ENCODE measurements around the gene ZBTB16. TPM values are rescaled to one million over a fixed set of nuclear protein-coding genes. Genes with fewer than 3 reads are reported as not detected.

Gene ZBTB16
- total RNA-seq, 2 experiments from 2014 or later = 19.1 to 20.6 TPM

- ChIA-PET CTCF (no interaction called here), POLR2A (interaction anchor here (0.8 to 5.7 kb wide), 8 partner anchors 9 to 122 kb away, joined by 3 to 67 read pairs (median 20); no protein-coding TSS in a partner anchor)
- TF ChIP-seq, protein P1, sequence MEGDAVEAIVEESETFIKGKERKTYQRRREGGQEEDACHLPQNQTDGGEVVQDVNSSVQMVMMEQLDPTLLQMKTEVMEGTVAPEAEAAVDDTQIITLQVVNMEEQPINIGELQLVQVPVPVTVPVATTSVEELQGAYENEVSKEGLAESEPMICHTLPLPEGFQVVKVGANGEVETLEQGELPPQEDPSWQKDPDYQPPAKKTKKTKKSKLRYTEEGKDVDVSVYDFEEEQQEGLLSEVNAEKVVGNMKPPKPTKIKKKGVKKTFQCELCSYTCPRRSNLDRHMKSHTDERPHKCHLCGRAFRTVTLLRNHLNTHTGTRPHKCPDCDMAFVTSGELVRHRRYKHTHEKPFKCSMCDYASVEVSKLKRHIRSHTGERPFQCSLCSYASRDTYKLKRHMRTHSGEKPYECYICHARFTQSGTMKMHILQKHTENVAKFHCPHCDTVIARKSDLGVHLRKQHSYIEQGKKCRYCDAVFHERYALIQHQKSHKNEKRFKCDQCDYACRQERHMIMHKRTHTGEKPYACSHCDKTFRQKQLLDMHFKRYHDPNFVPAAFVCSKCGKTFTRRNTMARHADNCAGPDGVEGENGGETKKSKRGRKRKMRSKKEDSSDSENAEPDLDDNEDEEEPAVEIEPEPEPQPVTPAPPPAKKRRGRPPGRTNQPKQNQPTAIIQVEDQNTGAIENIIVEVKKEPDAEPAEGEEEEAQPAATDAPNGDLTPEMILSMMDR (IDR thresholded peaks at IDR 0.05) = no peak
- ATAC-seq (ENCODE audit: poor library complexity) (peak; percentile 4), DNase-seq (no peak)
- intact Hi-C loops (cut with DNase I, micrococcal nuclease) = loop anchor here in 1 of 2 experiments (2.0 kb wide), 1 partner anchor 22 kb away; no protein-coding TSS in a partner anchor
- H3K4me3 Mint-ChIP-seq = peak overlapping the region; percentile 62
- H3K36me3 Mint-ChIP-seq (ENCODE audit: low read depth) = no peaks in the 10 kb centered on the region
- Histone ChIP-seq H3K9me3 (ENCODE audit: control insufficient read depth in 1 of 2, insufficient read depth in 1 of 2, low read length in 2 of 2) (no peaks in the 10 kb centered on the region), H3K27ac (ENCODE audit: low read depth in 1 of 2, low read length in 2 of 2) (peak overlapping the region; percentile 26 to 39), H3K4me1 (ENCODE audit: insufficient read depth, low read length) (peaks cover 75% of the 10 kb centered on the region), H3K36me3 (ENCODE audit: insufficient read depth, low read length) (no peaks in the 10 kb centered on the region), H3K27me3 (ENCODE audit: control insufficient read depth in 1 of 2, insufficient read depth in 2 of 2, low read length in 2 of 2) (no peaks in the 10 kb centered on the region), H3K4me3 (ENCODE audit: low read length) (no peak overlapping the region)
- no peaks in the 10 kb centered on the region for H3K27me3 Mint-ChIP-seq
- no peaks in the 10 kb centered on the region for H3K9me3 Mint-ChIP-seq
- peaks cover 94% of the 10 kb centered on the region for H3K4me1 Mint-ChIP-seq (ENCODE audit: low read depth)
- peak overlapping the region; percentile 91 for H3K27ac Mint-ChIP-seq
These were observed 123.0 kb downstream of the ZBTB16 start for GRCh38 chr11:114182471-114183043.

- intact Hi-C loops (cut with DNase I, micrococcal nuclease) = loop anchor here in 1 of 2 experiments (2.0 kb wide), 1 partner anchor 22 kb away; no protein-coding TSS in a partner anchor
These were observed 123.6 kb downstream of the ZBTB16 start for GRCh38 chr11:114183044-114183511.

GRCh38 chr11:114185436-114185835 lies 125.9 kb downstream of the ZBTB16 start:
- no peak overlapping the region for H3K4me3 ChIP-seq (ENCODE audit: low read length)
- no peaks in the 10 kb centered on the region for H3K36me3 ChIP-seq (ENCODE audit: insufficient read depth, low read length)
- intact Hi-C loops (cut with DNase I, micrococcal nuclease) = loop anchor here in 1 of 2 experiments (5.0 kb wide), 1 partner anchor 33 kb away; no protein-coding TSS in a partner anchor
- H3K9me3 ChIP-seq (ENCODE audit: control insufficient read depth in 1 of 2, insufficient read depth in 1 of 2, low read length in 2 of 2) = no peaks in the 10 kb centered on the region
- ChIA-PET POLR2A (interaction anchor here (5.7 kb wide), 1 partner anchor 12 kb away, joined by 67 read pairs; no protein-coding TSS in a partner anchor), CTCF (interaction anchor here (1.8 kb wide), 1 partner anchor 31 kb away, joined by 4 read pairs; no protein-coding TSS in a partner anchor)
- Mint-ChIP-seq H3K4me3 (no peak overlapping the region), H3K9me3 (peaks cover 3% of the 10 kb centered on the region), H3K36me3 (ENCODE audit: low read depth) (no peaks in the 10 kb centered on the region), H3K27ac (peak overlapping the region; percentile 80), H3K4me1 (ENCODE audit: low read depth) (peaks cover 77% of the 10 kb centered on the region), H3K27me3 (no peaks in the 10 kb centered on the region)
- DNase-seq = no peak
- H3K4me1 ChIP-seq (ENCODE audit: insufficient read depth, low read length) = peaks cover 50% of the 10 kb centered on the region
- no peak overlapping the region for H3K27ac ChIP-seq (ENCODE audit: low read depth in 1 of 2, low read length in 2 of 2)
- TF ChIP-seq, protein P1 (IDR thresholded peaks at IDR 0.05) = no peak
- no peaks in the 10 kb centered on the region for H3K27me3 ChIP-seq (ENCODE audit: control insufficient read depth in 1 of 2, insufficient read depth in 2 of 2, low read length in 2 of 2)
- ATAC-seq (ENCODE audit: poor library complexity) = no peak

More at GRCh38 chr11:114183044-114183511, 123.6 kb downstream of the ZBTB16 start:
- H3K27ac Mint-ChIP-seq = peak overlapping the region; percentile 91
- H3K36me3 Mint-ChIP-seq (ENCODE audit: low read depth) = no peaks in the 10 kb centered on the region
- no peaks in the 10 kb centered on the region for H3K27me3 ChIP-seq (ENCODE audit: control insufficient read depth in 1 of 2, insufficient read depth in 2 of 2, low read length in 2 of 2)
- peaks cover 72% of the 10 kb centered on the region for H3K4me1 ChIP-seq (ENCODE audit: insufficient read depth, low read length)
- H3K36me3 ChIP-seq (ENCODE audit: insufficient read depth, low read length) = no peaks in the 10 kb centered on the region
- TF ChIP-seq, protein P1 (IDR thresholded peaks at IDR 0.05) = no peak
- peak overlapping the region; percentile 26 to 48 for H3K27ac ChIP-seq (ENCODE audit: low read depth in 1 of 2, low read length in 2 of 2)
- peak overlapping the region; percentile 62 for H3K4me3 Mint-ChIP-seq
- ChIA-PET CTCF (interaction anchor here (1.4 kb wide), 1 partner anchor 78 kb away, joined by 4 read pairs; no protein-coding TSS in a partner anchor), POLR2A (interaction anchor here (0.7 to 5.7 kb wide), 13 partner anchors 10 to 122 kb away, joined by 3 to 67 read pairs (median 7); no protein-coding TSS in a partner anchor)
- H3K9me3 ChIP-seq (ENCODE audit: control insufficient read depth in 1 of 2, insufficient read depth in 1 of 2, low read length in 2 of 2) = no peaks in the 10 kb centered on the region
- peaks cover 92% of the 10 kb centered on the region for H3K4me1 Mint-ChIP-seq (ENCODE audit: low read depth)
- peak; percentile 83 for ATAC-seq (ENCODE audit: poor library complexity)
- peak; percentile 29 to 91 (median 58) for DNase-seq
- H3K4me3 ChIP-seq (ENCODE audit: low read length) = peak overlapping the region; percentile 4
- no peaks in the 10 kb centered on the region for H3K27me3 Mint-ChIP-seq
- no peaks in the 10 kb centered on the region for H3K9me3 Mint-ChIP-seq
